ENCODE data around the gene NPB.

The NPB gene

GRCh38 chr17:81906476-81907218, 4.6 kb downstream of the NPB start:
- H3K4me3 ChIP-seq (ENCODE audit: low read depth, low read length), result no peak overlapping the region
- TF ChIP-seq, protein P1, sequence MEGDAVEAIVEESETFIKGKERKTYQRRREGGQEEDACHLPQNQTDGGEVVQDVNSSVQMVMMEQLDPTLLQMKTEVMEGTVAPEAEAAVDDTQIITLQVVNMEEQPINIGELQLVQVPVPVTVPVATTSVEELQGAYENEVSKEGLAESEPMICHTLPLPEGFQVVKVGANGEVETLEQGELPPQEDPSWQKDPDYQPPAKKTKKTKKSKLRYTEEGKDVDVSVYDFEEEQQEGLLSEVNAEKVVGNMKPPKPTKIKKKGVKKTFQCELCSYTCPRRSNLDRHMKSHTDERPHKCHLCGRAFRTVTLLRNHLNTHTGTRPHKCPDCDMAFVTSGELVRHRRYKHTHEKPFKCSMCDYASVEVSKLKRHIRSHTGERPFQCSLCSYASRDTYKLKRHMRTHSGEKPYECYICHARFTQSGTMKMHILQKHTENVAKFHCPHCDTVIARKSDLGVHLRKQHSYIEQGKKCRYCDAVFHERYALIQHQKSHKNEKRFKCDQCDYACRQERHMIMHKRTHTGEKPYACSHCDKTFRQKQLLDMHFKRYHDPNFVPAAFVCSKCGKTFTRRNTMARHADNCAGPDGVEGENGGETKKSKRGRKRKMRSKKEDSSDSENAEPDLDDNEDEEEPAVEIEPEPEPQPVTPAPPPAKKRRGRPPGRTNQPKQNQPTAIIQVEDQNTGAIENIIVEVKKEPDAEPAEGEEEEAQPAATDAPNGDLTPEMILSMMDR (IDR thresholded peaks at IDR 0.05; ENCODE audit: low read depth, low read length, missing control alignments), result no peak
- DNase-seq (ENCODE audit: low read depth), result no peak

DNA sequence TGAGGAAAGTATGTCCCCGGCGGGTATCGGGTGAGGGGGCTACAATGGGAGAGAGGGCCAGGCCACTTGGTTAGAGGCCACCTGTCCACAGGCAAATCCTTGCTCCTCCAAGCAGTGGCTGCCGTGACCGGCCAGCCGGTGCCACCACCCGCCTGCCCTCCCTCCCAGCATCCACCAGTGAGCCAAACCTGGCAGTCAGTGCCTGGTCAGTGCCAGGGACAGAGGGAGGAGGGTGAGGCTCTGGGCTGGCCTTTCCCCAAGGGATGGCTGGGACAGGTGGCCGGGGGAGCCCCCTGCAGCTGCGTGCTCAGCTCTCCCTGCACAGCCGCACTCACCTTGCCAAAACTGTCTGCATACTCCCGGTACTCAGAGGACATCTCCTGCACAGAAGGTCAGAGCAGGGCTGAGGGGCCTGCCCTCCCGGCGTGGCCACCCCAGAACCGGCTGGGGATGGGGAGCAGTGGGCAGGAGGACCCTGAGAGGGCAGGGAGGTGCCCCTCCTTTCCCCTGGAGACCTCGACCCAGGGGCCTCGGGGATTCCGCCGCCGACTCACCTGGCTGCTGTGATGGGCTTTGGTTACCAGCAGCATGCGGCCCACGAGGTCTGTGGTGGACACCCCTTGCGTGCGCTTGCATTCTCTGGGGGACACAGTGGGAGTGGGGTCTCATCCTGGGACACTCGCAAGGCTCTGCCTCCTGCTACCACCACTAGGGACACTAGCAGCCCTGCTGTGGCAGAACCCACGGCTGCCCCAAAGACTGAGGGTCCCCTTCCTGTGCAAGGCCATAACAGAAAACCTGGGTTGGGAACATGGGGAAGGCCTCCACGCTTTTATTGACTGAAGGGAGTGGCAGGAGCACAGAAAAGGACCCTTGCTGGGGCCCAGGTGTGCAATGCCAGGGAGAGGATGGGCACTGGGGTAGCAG, 5.4 kb downstream of the NPB start:
- no peak overlapping the region for H3K4me3 ChIP-seq (ENCODE audit: low read depth, low read length)
- TF ChIP-seq, protein P1 (IDR thresholded peaks at IDR 0.05; ENCODE audit: low read depth, low read length, missing control alignments), result peak; percentile 5
- DNase-seq (ENCODE audit: low read depth), result no peak

- no peak for DNase-seq (ENCODE audit: low read depth)
- TF ChIP-seq, protein P1 (IDR thresholded peaks at IDR 0.05; ENCODE audit: low read depth, low read length, missing control alignments), result no peak
- no peak overlapping the region for H3K4me3 ChIP-seq (ENCODE audit: low read depth, low read length)
Measured at GRCh38 chr17:81908793-81909192, 6.8 kb downstream of the NPB start.

GRCh38 chr17:81909231-81909630, 7.2 kb downstream of the NPB start:
- no peak overlapping the region for H3K4me3 ChIP-seq (ENCODE audit: low read depth, low read length)
- DNase-seq (ENCODE audit: low read depth), result no peak
- TF ChIP-seq, protein P1 (IDR thresholded peaks at IDR 0.05; ENCODE audit: low read depth, low read length, missing control alignments), result no peak

- TF ChIP-seq, protein P1 (IDR thresholded peaks at IDR 0.05; ENCODE audit: low read depth, low read length, missing control alignments), result no peak
- peak overlapping the region; percentile 89 for H3K4me3 ChIP-seq (ENCODE audit: low read depth, low read length)
Measured at GRCh38 chr17:81909966-81910839, 8.2 kb downstream of the NPB start.

DNA sequence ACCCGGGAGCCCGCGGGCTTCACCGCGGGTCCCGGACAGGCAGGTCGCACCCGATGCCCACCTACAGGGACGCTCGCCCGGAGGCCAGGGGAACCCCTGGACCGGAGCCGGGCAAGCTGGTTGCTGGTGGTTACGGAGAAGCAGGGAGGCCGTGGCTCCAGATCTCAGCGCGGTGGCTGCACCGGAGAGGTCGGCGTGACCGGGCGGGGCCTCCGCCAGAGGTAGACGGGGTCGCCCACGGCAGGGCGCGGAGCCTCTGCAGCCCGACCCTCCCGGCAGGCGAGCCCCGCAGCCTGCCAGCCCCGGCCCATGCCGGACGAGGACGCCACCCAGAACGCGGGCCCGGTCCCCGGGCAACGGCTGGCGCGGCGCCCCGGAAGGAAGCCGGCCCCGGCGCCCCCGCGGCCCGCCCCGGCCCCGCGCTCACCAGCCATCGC, 8.8 kb downstream of the NPB start:
- peak overlapping the region; percentile 89 for H3K4me3 ChIP-seq (ENCODE audit: low read depth, low read length)
- TF ChIP-seq, protein P1 (IDR thresholded peaks at IDR 0.05; ENCODE audit: low read depth, low read length, missing control alignments), result no peak
- DNase-seq (ENCODE audit: low read depth), result no peak

More at GRCh38 chr17:81909966-81910839, 8.2 kb downstream of the NPB start:
- no peak for DNase-seq (ENCODE audit: low read depth)
